Measurements from ENCODE around the gene UBAC1. TPM values are rescaled to one million over a fixed set of nuclear protein-coding genes. Genes with fewer than 3 reads are reported as not detected.

UBAC1 gene
- total RNA-seq, 2 experiments from 2014 or later = 16.4 to 19.6 TPM

- Histone ChIP-seq H3K27me3 (ENCODE audit: control insufficient read depth in 1 of 2, insufficient read depth in 2 of 2, low read length in 2 of 2) (no peaks in the 10 kb centered on the region), H3K4me3 (ENCODE audit: low read length) (no peak overlapping the region), H3K27ac (ENCODE audit: low read depth in 1 of 2, low read length in 2 of 2) (no peak overlapping the region), H3K9me3 (ENCODE audit: control insufficient read depth in 1 of 2, insufficient read depth in 1 of 2, low read length in 2 of 2) (no peaks in the 10 kb centered on the region), H3K36me3 (ENCODE audit: insufficient read depth, low read length) (no peaks in the 10 kb centered on the region), H3K4me1 (ENCODE audit: insufficient read depth, low read length) (peaks cover 36% of the 10 kb centered on the region)
- TF ChIP-seq CTCF (IDR thresholded peaks at IDR 0.05) = no peak
- ATAC-seq (ENCODE audit: poor library complexity) (no peak), DNase-seq (peak in 1 of 14 experiments; percentile 0)
- ChIA-PET POLR2A (no interaction called here), CTCF (no interaction called here)
- H3K4me1 Mint-ChIP-seq (ENCODE audit: low read depth) = peaks cover 62% of the 10 kb centered on the region
- H3K36me3 Mint-ChIP-seq (ENCODE audit: low read depth) = peaks cover 16% of the 10 kb centered on the region
- no peaks in the 10 kb centered on the region for H3K27me3 Mint-ChIP-seq
- peaks cover 6% of the 10 kb centered on the region for H3K9me3 Mint-ChIP-seq
- H3K27ac Mint-ChIP-seq = no peak overlapping the region
- intact Hi-C loops (cut with DNase I, micrococcal nuclease) = loop anchor here in 1 of 2 experiments (10.0 kb wide), 1 partner anchor 1838 kb away; the partner anchor contains the start of gene BRD3
- H3K4me3 Mint-ChIP-seq = peak overlapping the region; percentile 49
These were observed 58.4 kb downstream of the UBAC1 start for GRCh38 chr9:135902655-135903357.

- peaks cover 70% of the 10 kb centered on the region for H3K4me1 Mint-ChIP-seq (ENCODE audit: low read depth)
- H3K27ac Mint-ChIP-seq = no peak overlapping the region
- CTCF ChIA-PET = no interaction called here
These were observed 59.3 kb downstream of the UBAC1 start for GRCh38 chr9:135901826-135902225.

GRCh38 chr9:135901031-135901758 lies 60.0 kb downstream of the UBAC1 start:
- H3K27me3 ChIP-seq (ENCODE audit: control insufficient read depth in 1 of 2, insufficient read depth in 2 of 2, low read length in 2 of 2) = no peaks in the 10 kb centered on the region
- Mint-ChIP-seq H3K4me3 (peak overlapping the region; percentile 13), H3K36me3 (ENCODE audit: low read depth) (peaks cover 14% of the 10 kb centered on the region), H3K9me3 (peaks cover 6% of the 10 kb centered on the region), H3K4me1 (ENCODE audit: low read depth) (peaks cover 74% of the 10 kb centered on the region), H3K27ac (no peak overlapping the region), H3K27me3 (no peaks in the 10 kb centered on the region)
- H3K4me1 ChIP-seq (ENCODE audit: insufficient read depth, low read length) = peaks cover 33% of the 10 kb centered on the region
- no peak overlapping the region for H3K4me3 ChIP-seq (ENCODE audit: low read length)
- intact Hi-C loops (cut with DNase I, micrococcal nuclease) = loop anchor here in 1 of 2 experiments (10.0 kb wide), 1 partner anchor 1836 kb away; the partner anchor contains the start of gene BRD3
- H3K27ac ChIP-seq (ENCODE audit: low read depth in 1 of 2, low read length in 2 of 2) = no peak overlapping the region
- DNase-seq = no peak
- no peaks in the 10 kb centered on the region for H3K9me3 ChIP-seq (ENCODE audit: control insufficient read depth in 1 of 2, insufficient read depth in 1 of 2, low read length in 2 of 2)
- ChIA-PET POLR2A (no interaction called here), CTCF (no interaction called here)
- no peak for ATAC-seq (ENCODE audit: poor library complexity)
- H3K36me3 ChIP-seq (ENCODE audit: insufficient read depth, low read length) = no peaks in the 10 kb centered on the region
- TF ChIP-seq CTCF (IDR thresholded peaks at IDR 0.05) = no peak

More at GRCh38 chr9:135901826-135902225, 59.3 kb downstream of the UBAC1 start:
- H3K9me3 ChIP-seq (ENCODE audit: control insufficient read depth in 1 of 2, insufficient read depth in 1 of 2, low read length in 2 of 2) = no peaks in the 10 kb centered on the region
- ATAC-seq (ENCODE audit: poor library complexity) = no peak
- no peaks in the 10 kb centered on the region for H3K27me3 Mint-ChIP-seq
- no peak overlapping the region for H3K27ac ChIP-seq (ENCODE audit: low read depth in 1 of 2, low read length in 2 of 2)
- peak in 1 of 14 experiments; percentile 16 for DNase-seq
- no peaks in the 10 kb centered on the region for H3K36me3 ChIP-seq (ENCODE audit: insufficient read depth, low read length)
- H3K4me3 ChIP-seq (ENCODE audit: low read length) = no peak overlapping the region
- H3K27me3 ChIP-seq (ENCODE audit: control insufficient read depth in 1 of 2, insufficient read depth in 2 of 2, low read length in 2 of 2) = no peaks in the 10 kb centered on the region
- intact Hi-C loops (cut with DNase I, micrococcal nuclease) = loop anchor here in 1 of 2 experiments (10.0 kb wide), 1 partner anchor 1837 kb away; the partner anchor contains the start of gene BRD3
- peaks cover 6% of the 10 kb centered on the region for H3K9me3 Mint-ChIP-seq
- TF ChIP-seq CTCF (IDR thresholded peaks at IDR 0.05) = no peak
- peaks cover 36% of the 10 kb centered on the region for H3K4me1 ChIP-seq (ENCODE audit: insufficient read depth, low read length)
- H3K36me3 Mint-ChIP-seq (ENCODE audit: low read depth) = peaks cover 16% of the 10 kb centered on the region
- POLR2A ChIA-PET = no interaction called here
- peak overlapping the region; percentile 13 for H3K4me3 Mint-ChIP-seq
